Stimulated activated CD8-positive, alpha-beta memory T cell treated with anti-CD3 and anti-CD28 coated beads, Interleukin-12 subunit alpha, Interleukin-12 subunit beta, amount 100 ng/mL, for 4 hours (primary cell): ENCODE results near the gene CNTNAP5.

Experiments
- DNase-seq: peaks from one replicate; pipeline ENCODE4 v3.0.0-alpha.2; 2020; ENCODE audit warnings: low read depth

The CNTNAP5 gene

DNA sequence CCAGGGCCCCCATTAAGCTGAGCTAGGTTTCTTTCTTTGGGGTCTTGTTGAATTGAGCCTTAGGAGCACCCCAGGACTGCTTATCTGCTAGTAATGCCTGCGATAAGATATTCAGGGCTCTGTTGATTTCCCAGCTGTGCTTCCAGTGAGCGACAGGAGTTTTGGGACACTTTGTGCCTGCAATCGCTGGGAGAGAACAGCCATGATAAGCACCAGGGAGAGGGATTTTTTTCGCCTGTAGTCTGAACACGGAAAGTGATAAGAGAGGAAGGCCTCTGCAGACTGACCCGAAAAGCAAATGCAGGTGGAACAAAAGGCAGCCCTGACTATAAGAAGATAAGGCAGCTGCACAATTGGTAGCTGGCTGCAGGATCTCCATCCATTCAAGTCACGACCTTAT is 244.3 kb downstream of the CNTNAP5 start:
- DNase-seq = no peak

GRCh38 chr2:124272261-124272841 is 247.3 kb downstream of the CNTNAP5 start:
- no peak for DNase-seq

GRCh38 chr2:124281541-124281940 is 256.5 kb downstream of the CNTNAP5 start:
- DNase-seq = no peak

GRCh38 chr2:124283096-124283495 is 258.0 kb downstream of the CNTNAP5 start:
- DNase-seq = no peak

DNA sequence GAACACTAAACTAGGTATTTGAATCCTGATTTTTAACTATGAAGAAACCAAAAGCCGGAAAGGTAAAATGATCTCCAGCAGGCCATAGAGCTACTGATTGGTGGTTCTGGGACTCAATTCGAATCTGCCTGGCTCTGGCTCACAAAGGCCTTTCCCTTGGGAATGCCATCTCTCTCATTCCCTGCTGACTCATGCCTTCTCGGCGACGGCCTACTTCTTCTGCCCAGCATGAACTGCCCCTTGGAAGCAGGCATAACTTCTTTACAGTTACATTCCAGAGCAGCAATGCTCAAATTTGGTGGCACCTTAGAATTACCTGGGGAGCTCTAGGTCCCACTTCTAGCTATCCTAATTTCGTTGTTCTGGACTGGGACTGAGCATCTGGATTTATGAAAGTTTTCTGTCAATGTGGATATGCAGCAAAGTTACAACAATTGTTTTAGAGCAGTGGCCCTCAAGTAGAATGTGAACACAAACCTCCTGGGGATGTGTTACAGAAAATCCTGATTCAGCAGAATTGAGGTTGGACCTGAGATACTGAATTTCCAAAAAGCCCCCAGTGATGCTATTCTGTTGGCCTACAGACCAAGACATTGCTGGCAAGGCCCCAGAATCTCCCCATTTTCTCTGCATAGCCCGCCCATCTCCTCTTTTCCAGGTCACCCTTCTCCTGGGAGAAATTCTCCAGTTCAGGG is 261.1 kb downstream of the CNTNAP5 start:
- no peak for DNase-seq

- DNase-seq = no peak
These were observed 264.0 kb downstream of the CNTNAP5 start for GRCh38 chr2:124289060-124289459.

DNA sequence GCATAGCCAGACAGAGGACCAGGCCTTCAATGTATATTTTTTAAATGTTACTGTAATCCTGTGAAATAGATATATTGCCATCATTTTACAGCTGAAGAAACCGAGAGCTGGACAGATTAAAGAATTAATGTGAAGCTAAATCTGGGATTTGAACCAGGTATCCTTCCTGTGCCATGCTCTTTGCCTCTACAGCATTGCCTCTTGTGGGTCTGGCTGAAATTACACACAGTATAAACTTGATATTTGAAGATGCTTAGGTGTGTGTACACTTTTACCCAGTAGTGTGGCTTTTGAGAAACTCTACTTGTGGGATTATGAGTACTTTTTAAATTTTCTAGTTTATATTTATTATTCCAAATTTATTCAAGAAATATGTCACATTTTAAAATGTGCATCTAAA is 264.5 kb downstream of the CNTNAP5 start:
- no peak for DNase-seq

DNA sequence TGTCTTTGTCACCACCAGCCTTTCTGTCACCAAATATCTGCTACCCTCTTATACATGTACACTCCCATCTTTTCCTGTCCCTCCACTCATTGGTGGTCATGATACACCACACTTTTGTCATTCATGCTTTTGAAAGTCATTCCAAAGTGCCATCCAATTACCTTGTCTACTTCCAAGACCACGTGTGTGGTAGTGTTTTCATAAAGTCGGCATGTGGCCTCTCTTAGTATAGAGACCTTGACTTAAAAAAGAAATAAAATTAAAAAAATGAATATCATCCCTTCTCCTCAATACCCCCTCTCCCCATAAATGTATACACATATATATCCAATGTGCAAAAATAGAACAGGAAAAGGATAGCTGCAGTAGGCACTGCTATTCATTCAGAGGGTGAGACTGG is 271.4 kb downstream of the CNTNAP5 start:
- DNase-seq = no peak

- DNase-seq = no peak
These were observed 276.8 kb downstream of the CNTNAP5 start for GRCh38 chr2:124301915-124302314.

GRCh38 chr2:124308319-124309062 is 283.4 kb downstream of the CNTNAP5 start:
- no peak for DNase-seq

GRCh38 chr2:124309563-124310138 is 284.6 kb downstream of the CNTNAP5 start:
- no peak for DNase-seq

DNA sequence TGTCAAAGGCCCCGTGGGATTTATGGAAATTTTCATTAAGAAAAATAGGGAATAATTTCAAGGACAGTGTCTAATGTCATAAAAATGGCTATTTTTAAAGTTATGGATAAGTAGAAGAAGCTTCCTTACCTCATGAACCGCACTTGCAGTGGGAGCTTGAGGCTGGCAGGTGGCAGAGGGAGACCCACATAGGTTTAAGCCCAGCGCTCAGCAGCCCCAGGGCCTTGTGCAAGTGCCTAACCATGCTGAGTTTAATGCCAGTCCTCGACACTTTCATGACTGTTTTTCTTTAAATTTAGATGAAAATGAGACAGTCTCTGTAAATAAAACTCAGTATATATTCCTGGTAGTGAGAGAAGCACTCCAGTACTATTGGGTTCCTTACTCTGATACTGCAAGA is 285.6 kb downstream of the CNTNAP5 start:
- no peak for DNase-seq

GRCh38 chr2:124314084-124314483 is 289.0 kb downstream of the CNTNAP5 start:
- no peak for DNase-seq

DNA sequence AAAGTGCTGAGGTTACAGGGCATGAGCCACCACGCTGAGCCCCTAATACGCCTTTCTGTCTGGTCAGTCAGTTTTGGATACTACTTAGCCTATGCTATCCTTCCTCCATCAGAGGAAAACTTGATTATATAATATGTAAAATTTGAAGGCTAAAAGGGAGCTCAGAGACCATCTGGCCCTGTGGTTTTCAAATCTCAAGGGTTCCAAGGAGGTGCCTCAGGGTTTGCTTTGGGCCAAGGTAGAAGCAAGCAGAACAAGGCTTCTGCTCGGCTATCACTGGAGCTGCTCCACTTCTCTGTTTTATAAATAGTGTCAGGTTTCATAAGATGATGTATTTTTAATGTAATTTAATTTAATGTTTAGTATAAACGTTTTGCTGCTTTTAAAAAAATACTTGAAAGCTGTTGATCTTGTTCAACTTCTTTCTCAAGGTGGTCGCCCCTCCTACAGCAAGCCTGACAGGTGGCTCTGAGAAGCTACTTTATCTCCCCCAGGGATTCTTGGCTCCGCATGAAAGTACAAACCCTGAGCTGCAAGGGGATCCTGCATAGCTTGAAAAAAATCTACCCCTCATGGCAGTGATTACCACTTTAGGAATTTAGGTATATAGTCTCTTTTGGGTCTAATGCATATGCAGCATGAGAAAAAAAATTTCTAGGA is 290.3 kb downstream of the CNTNAP5 start:
- DNase-seq = no peak

GRCh38 chr2:124316133-124316532 is 291.0 kb downstream of the CNTNAP5 start:
- no peak for DNase-seq

GRCh38 chr2:124316881-124317605 is 292.0 kb downstream of the CNTNAP5 start:
- no peak for DNase-seq

- no peak for DNase-seq
These were observed 292.5 kb downstream of the CNTNAP5 start for GRCh38 chr2:124317628-124318027.

DNA sequence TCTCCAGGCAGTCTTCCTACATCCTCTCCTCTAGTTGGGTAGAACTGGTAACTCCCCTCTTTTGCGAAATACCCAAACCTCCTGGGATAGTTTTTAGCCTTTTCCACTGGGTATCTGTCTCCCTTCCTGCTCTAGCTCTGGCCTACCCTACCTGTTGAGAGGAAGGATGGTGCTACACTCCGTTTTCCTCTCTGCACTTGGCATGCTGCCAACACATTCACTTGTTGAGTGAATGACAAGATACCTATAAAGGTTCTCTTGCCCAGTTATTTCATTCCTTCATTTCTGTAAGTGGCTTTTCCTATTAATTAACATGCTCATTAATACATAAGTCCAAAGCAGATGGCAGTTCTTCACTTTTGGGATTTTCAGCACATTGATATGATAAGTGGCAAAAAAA is 293.8 kb downstream of the CNTNAP5 start:
- no peak for DNase-seq

DNA sequence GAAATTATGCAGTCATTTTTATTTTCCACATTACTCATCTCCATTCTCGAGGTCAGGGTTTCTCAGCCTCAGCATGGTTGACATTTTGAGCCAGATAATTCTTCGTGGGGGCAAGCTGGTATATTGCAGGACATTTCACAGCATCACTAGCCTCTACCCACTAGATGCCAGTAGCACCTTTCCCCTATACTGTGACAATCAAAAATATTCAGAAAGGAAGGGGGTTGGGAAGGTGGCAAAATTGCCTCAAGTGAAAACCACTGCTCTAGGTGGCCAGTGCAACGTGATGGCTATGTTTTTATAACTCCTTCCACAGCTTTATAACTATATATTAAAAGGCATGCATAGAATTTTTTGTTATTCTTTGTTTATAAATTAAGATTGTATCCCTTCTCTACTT is 294.5 kb downstream of the CNTNAP5 start:
- DNase-seq = no peak

- DNase-seq = no peak
These were observed 295.1 kb downstream of the CNTNAP5 start for GRCh38 chr2:124320051-124320688.

- DNase-seq = no peak
These were observed 298.2 kb downstream of the CNTNAP5 start for GRCh38 chr2:124323321-124323720.
